ENCODE results near the gene AGPAT1.
"Not testable (repeated sequence)": the region's sequence is repeated elsewhere in the genome, so short reads cannot be mapped to it uniquely, and the experiment has no call there.

AGPAT1 gene

DNA sequence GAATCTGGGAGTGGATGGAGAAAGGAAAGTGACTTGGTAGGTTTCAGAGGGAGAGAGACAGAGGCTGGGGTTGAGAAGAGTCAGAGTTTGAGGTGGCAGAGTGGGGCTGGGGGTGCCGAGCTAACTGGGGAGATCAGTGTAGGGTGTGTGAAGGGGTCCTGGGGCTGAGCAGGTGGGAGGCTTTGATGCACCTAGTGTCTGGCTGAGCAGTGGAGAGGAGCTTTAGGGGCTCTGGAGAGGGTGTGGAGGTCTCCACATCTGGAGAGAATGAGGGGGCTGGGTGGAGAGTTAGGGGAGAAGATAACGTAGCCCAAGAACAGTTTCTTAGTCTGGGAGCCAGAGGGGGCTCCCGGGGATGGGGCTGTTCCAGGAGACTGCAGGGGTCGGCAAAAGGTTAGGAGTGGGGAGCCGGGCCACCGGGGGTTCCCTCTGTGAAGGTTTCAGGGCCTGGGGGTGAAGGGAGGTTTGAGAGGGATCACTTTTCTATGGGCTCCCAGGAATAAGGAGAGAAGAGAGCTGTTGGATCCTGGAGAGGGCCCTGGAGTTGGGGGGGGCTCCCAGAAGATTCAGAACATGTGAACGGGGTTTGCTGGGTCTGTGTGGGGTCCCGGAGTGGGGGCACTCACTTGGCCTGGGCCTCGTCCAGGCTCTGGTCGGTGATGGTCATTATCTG lies 13.3 kb upstream of the AGPAT1 start:
- no peak for DNase-seq (ENCODE audit: low read depth)
- TF ChIP-seq, protein P1, sequence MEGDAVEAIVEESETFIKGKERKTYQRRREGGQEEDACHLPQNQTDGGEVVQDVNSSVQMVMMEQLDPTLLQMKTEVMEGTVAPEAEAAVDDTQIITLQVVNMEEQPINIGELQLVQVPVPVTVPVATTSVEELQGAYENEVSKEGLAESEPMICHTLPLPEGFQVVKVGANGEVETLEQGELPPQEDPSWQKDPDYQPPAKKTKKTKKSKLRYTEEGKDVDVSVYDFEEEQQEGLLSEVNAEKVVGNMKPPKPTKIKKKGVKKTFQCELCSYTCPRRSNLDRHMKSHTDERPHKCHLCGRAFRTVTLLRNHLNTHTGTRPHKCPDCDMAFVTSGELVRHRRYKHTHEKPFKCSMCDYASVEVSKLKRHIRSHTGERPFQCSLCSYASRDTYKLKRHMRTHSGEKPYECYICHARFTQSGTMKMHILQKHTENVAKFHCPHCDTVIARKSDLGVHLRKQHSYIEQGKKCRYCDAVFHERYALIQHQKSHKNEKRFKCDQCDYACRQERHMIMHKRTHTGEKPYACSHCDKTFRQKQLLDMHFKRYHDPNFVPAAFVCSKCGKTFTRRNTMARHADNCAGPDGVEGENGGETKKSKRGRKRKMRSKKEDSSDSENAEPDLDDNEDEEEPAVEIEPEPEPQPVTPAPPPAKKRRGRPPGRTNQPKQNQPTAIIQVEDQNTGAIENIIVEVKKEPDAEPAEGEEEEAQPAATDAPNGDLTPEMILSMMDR (conservative IDR thresholded peaks at IDR 0.05; ENCODE audit: low read depth, low read length), result no peak
- peak overlapping the region; percentile 68 for H3K4me3 ChIP-seq (ENCODE audit: low read length)

DNA sequence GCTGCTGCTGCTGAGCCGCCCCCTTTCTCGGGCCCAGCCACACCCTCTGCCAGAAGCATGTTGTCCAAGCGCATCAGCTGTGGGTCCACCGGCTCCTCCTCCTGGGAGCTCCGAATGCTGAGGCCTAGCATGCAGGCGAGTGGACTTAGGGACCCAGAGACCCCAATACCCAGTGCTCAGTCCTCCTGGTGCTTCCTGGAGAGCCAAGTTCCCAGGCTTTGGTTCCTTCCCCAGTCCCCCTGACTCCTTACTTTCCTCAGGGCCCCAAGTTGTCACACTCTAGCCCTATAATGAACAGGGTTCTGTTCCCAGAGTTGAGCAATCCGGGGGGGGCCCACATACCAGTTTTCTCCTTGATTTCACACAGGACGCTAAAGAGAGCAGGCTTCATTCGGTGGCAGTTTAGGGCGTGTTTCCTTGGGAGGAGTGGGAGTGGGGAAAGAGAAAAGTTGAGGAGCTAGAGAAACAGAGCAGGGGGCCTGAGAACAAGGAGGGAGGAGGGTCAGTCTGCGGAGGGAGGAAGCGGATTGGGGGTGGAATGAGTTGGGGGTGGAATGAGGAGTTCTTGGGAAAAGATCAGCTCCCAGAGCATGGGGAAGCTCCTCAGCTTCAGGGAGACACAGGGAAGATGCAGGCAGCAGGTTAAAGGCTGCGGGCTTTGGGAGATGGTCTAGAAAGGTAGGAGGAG lies 12.6 kb upstream of the AGPAT1 start:
- TF ChIP-seq, protein P1 (conservative IDR thresholded peaks at IDR 0.05; ENCODE audit: low read depth, low read length), result no peak
- no peak for DNase-seq (ENCODE audit: low read depth)
- H3K4me3 ChIP-seq (ENCODE audit: low read length), result peak overlapping the region; percentile 68

DNA sequence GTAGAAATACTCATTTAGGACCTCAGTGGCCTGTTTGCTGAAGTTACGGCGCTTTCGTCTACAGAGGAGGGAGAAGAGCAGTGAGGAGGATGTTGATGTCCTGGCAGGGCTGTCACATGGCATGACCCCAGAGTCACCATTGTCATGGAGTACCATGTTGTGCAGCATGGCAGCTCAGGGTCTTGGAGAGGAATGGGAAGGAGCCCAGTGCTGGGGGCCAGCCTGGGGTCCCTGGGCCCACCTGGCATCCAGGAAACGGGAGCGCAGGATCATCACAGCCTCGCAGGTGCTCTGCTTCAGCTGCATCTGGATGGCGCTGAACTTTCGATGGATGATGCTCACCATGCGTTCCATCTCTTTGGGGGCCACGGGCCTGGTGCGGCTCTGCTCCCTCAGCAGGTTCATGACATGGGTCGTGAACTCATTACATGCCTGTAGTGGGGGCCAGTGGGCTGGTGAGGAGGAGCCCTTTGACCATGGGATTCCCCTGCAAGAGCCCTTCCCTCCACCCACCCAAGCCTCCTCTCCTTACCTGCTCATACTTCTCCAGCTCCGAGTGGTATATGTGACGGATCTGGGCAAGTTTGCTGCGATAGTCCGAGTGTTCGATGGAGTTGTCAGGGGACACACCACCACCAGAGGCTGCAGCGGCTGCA lies 12.0 kb upstream of the AGPAT1 start:
- not testable (repeated sequence) for H3K4me3 ChIP-seq (ENCODE audit: low read length); DNase-seq (ENCODE audit: low read depth)

DNA sequence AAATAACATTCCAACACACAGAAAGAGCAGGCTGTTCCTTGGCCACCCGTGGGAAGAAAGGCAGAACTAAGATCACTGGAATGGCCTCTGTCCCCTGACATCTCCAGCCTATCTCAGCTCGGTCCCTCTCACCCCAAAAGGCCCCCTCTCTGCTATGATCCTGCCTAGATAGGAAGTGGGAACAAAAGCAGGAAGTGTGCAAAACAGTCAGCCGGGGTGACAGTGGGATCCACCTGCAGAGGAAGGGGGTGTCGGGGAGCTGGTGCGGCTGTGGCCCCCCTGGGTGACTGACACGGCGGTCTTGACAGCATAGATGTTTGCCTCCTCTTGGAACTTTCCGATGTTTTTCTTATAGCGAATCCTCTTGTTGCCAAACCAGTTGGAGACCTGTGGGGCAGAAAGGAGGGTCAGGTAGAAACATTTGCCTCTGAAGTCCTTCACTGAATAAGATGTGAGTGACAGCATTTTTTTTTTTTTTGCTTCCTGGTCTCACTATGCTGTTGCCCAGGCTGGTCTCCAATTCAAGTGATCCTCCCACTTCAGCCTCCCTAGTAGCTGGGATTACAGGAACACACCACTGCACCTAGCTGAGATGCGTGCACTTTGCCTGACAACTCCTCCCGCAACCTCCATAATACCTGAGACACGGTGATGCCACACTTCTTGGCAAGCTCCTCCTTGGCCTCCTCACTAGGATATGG lies 11.3 kb upstream of the AGPAT1 start:
- DNase-seq (ENCODE audit: low read depth), result no peak
- H3K4me3 ChIP-seq (ENCODE audit: low read length), result no peak overlapping the region
- TF ChIP-seq, protein P1 (conservative IDR thresholded peaks at IDR 0.05; ENCODE audit: low read depth, low read length), result no peak

DNA sequence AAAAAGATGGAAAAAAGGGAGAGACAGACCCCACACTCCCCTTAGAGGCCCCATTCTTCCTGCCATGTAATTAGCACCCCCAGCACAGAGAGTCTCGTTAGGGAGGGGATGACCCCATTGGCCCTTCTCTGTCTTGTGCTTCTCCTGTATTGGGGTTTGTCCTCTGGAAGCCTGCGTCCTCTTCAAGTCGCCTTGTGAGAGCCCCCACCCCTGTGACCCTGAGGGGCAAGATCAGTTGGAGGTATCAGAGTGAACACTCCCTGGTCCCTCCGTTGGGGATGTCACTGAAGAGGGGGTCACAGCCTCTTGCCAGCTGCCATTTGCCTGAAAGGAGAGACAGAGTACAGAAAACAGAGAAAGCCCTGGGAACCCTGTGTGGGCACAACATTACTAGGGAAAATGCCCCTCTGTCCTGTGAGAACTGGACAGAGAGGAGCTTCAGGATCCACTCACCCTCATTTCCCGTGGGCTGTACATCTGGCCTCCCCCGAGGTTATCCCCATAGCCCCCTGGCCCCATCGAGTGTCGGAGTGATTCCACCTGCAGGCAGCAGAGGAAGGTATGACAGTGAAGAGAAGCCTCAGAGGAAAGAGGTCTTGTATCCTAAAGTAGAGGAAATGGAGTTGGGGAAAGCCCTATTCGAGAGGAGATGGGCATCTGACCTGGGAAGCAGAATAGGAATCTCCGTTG lies 10.4 kb upstream of the AGPAT1 start:
- DNase-seq (ENCODE audit: low read depth); H3K4me3 ChIP-seq (ENCODE audit: low read length): not testable (repeated sequence)

DNA sequence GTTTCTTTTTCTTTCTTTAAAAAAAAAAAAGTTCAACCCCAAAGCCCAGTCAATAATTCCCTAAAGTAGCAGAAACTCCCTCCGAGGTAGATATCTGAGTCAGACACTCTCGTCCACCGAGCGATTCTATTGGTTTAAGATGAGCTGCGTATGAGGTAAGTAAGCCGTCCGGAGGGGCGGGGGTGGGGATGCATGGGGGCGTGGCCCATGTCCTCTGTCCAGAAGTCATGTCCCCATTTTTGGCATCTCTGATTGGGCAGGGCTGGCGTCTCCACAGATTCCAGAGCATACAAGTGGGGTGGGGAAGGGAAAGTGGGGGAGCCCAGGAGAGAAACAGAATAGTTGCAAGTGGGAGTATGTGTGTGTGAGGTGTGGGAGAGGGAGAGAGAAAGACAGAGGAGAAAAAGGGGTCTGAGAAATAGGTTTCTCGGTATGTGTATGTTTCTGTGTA lies 9.8 kb upstream of the AGPAT1 start:
- H3K4me3 ChIP-seq (ENCODE audit: low read length); DNase-seq (ENCODE audit: low read depth): not testable (repeated sequence)

DNA sequence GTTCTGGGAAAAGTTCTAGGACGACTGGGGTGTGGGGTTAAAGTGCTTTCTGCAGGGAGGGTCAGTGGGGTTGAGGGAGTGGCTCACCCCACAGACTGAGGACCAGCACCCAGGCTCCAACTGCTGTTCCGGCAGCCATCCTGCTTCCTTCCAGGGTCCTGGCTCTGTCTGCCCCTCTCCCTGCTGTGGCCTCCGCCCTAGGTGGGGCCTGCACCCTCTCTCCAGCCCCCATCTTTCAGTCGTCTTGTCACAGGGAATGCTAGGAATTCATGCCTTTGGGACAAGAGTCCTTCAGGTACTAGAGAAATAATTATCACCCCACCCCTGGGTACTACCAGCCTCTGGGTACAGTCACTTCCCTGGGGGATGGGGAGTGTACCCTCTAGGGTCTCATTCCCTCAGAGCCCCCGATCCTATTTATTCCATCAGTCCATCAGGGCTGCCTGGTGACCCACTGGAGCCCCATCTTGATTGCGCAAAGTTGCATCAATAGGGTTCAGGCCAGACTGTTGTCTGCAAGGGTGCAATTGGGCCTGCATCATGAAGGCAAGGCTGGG lies 8.3 kb upstream of the AGPAT1 start, which contains the start of gene AGER:
Gene AGER (minus strand): TSS at position 170 of the 557 bp plus-strand sequence. CDS start 31 bp downstream, at position 139.
- no peak for DNase-seq (ENCODE audit: low read depth)
- H3K4me3 ChIP-seq (ENCODE audit: low read length), result no peak within 1 kb of the TSS
- TF ChIP-seq, protein P1 (conservative IDR thresholded peaks at IDR 0.05; ENCODE audit: low read depth, low read length), result no peak

Data from retinal pigment epithelial cell (primary cell).